GM13976 (cell line): ENCODE results near the gene SH3GL1.

Experiments
- DNase-seq: peaks from one replicate; pipeline ENCODE4 v3.0.0; 2012; ENCODE audit warnings: low spot score
- CTCF ChIP-seq: IDR thresholded peaks from 2 replicates; pipeline ENCODE4 v1.5.1; 2012; ENCODE audit warnings: borderline replicate concordance, mild to moderate bottlenecking; ENCODE audit not compliant: insufficient read depth; ENCODE audit errors: extremely low read depth, missing control alignments, control extremely low read depth
- in situ Hi-C: fragments of 300-500 bp; cut with MboI; formaldehyde crosslinking; loops from one replicate; pipeline ENCODE4 v1.12.0; 2022; ENCODE audit warnings: low sequenced_read_pairs, mixed read lengths, inconsistent platforms; ENCODE audit not compliant: unreplicated experiment

SH3GL1 gene

DNA sequence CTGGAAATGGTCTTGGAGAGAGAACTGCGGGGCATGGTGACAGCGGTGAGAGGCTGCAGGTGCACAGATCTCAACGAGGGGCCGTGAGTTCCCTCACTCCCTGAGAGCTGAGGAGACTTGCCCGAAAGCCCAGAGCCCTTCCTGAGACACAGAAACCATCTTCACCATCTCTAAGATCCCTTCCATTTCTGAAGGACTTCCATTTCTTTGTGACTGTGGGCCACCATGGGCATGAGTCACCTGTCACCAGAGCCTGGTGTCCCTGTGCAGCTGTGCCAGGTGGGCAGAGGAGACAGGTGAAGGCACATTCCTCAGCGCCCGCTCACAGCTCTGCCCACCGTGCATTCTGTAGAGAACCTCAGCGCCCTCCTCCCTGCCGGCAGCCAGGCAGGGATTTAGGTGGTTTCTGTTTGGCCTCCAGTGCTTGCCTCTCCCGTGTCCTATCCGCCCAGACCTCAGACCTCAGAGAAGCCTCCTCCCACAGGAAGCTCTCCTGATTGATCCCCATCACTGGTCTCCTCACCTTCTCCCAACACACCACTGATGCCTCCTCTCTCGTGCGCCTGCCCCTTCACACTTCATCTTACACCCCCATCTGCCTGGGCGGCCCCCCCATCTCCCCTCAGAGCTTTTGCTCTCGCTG is 24.2 kb downstream of the SH3GL1 start:
- in situ Hi-C loops: no loop called here
- no peak for TF ChIP-seq CTCF
- no peak for DNase-seq

DNA sequence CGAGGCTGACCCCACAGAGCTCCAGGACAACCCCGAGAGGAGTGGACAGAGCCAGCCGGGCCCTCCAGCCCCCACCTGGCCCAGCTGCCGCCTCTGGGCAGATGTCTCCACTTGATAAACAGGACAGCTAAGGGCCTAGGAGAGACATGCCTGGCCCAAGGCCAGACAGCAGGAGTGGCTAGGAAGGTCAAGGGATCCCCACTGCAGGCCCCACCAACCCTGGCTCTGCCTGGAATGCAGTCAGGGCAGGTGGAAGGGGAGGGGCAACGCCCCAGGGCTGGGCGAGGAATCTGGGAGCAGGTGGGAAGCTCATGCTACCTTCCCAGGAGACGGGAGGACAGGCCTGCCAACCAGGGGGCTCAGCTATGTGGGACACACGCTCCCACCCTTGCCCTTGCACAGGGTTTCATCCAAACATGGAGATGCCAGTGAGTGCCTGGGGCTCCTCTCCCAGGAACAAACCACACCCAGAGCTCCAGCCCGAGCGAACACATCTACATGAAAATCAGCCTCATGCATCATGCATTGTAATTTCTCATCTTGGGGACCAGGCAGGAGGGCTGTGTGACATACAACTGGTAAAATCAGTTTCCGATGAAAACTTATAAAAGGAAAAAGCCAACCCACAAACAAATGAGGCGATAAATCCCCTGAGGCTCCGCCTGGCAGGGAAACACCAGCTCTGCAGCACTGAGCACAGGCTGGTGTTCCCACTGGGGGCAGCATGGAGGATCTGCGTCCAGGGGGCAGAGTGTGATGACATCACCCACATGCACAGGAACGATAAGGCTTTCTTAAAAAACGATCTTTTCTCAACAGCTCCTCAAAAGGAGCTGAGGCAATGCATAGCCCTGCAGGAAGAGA is 25.0 kb downstream of the SH3GL1 start:
- peak; percentile 65 for DNase-seq
- TF ChIP-seq CTCF: peak; percentile 29
- in situ Hi-C loops: no loop called here

GRCh38 chr19:4374498-4375163 is 25.7 kb downstream of the SH3GL1 start:
- in situ Hi-C loops: no loop called here
- TF ChIP-seq CTCF: no peak
- DNase-seq: no peak

- in situ Hi-C loops: no loop called here
- no peak for TF ChIP-seq CTCF
- DNase-seq: no peak
Measured at GRCh38 chr19:4373601-4374497, 26.5 kb downstream of the SH3GL1 start.

DNA sequence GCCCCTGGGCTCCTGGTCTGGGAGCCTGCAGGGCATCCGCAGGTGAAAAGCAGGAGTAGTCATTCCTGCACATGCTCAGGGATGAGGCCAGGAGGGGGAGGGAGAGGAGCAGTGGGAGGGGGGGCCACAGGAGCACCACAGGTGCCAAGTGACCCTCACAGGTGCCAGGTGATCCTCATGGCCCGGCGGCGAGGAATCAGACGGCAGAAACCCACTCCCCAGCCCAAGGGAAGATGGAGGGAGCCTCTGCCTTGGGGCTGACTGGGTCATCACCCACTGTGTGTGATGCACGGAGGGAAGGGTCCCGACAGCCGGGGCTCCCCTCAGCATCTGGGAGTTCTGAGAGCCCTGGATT is 27.4 kb downstream of the SH3GL1 start:
- TF ChIP-seq CTCF: no peak
- in situ Hi-C loops: no loop called here
- DNase-seq: no peak
